CD4-positive, alpha-beta T cell treated with Interleukin-21 for 1 hour (primary cell): ENCODE data around the gene FBXO41.

Experiments used
- DNase-seq: peaks from one replicate; pipeline ENCODE4 v3.0.0-alpha.2; 2020

Gene FBXO41

GRCh38 chr2:73208258-73208657 lies 76.0 kb downstream of the FBXO41 start:
- no peak for DNase-seq

GRCh38 chr2:73205611-73206010 lies 78.7 kb downstream of the FBXO41 start:
- DNase-seq: no peak
